NCI-H1092 treated with DMSO at 0.1 percent for 48 hours (cell line): ENCODE results near the gene CTXND2.
"Not testable (repeated sequence)": the region's sequence is repeated elsewhere in the genome, so short reads cannot be mapped to it uniquely, and the experiment has no call there.

Experiments used
- DNase-seq: peaks from one replicate; lab custom pipeline; 2025; lab: John Stamatoyannopoulos, UW

Gene CTXND2

GRCh38 chr1:150887018-150887417 lies at the start of gene CTXND2:
Gene CTXND2 (plus strand): TSS chr1:150887136. CDS start chr1:150912315, 25,179 bp downstream.
- no peak for DNase-seq

GRCh38 chr1:150840850-150841249 lies 46.1 kb upstream of the CTXND2 start:
- not testable (repeated sequence) for DNase-seq

GRCh38 chr1:150841626-150842025 lies 45.3 kb upstream of the CTXND2 start:
- DNase-seq = no peak

GRCh38 chr1:150842343-150842742 lies 44.6 kb upstream of the CTXND2 start:
- DNase-seq = no peak

GRCh38 chr1:150842964-150843363 lies 44.0 kb upstream of the CTXND2 start:
- no peak for DNase-seq

- DNase-seq = no peak
Observed at GRCh38 chr1:150843474-150843873, 43.5 kb upstream of the CTXND2 start.

- no peak for DNase-seq
Observed at GRCh38 chr1:150846473-150847146, 40.3 kb upstream of the CTXND2 start.

GRCh38 chr1:150850801-150851362 lies 36.1 kb upstream of the CTXND2 start:
- DNase-seq = not testable (repeated sequence)

- not testable (repeated sequence) for DNase-seq
Observed at GRCh38 chr1:150852734-150853133, 34.2 kb upstream of the CTXND2 start.

GRCh38 chr1:150863724-150864123 lies 23.2 kb upstream of the CTXND2 start:
- DNase-seq = no peak

GRCh38 chr1:150864200-150864599 lies 22.7 kb upstream of the CTXND2 start:
- DNase-seq = not testable (repeated sequence)

- DNase-seq = no peak
Observed at GRCh38 chr1:150869683-150870082, 17.3 kb upstream of the CTXND2 start.

GRCh38 chr1:150872572-150872971 lies 14.4 kb upstream of the CTXND2 start:
- no peak for DNase-seq

- DNase-seq = no peak
Observed at GRCh38 chr1:150873521-150873920, 13.4 kb upstream of the CTXND2 start.

GRCh38 chr1:150874455-150875196 lies 12.3 kb upstream of the CTXND2 start:
- DNase-seq = no peak

GRCh38 chr1:150875197-150876118 lies 11.5 kb upstream of the CTXND2 start:
- DNase-seq = no peak

GRCh38 chr1:150876119-150876454 lies 10.8 kb upstream of the CTXND2 start:
- DNase-seq = peak; percentile 88

GRCh38 chr1:150878931-150879330 lies 8.0 kb upstream of the CTXND2 start:
- DNase-seq = not testable (repeated sequence)

- no peak for DNase-seq
Observed at GRCh38 chr1:150881331-150882070, 5.4 kb upstream of the CTXND2 start.

GRCh38 chr1:150883121-150883520 lies 3.8 kb upstream of the CTXND2 start:
- not testable (repeated sequence) for DNase-seq

- no peak for DNase-seq
Observed at GRCh38 chr1:150888727-150889126, 1.8 kb downstream of the CTXND2 start.
